Activated CD4-positive, alpha-beta T cell treated with anti-CD3 and anti-CD28 coated beads, Interleukin-2, amount 10 ng/mL, durations not matched to agents 7 days and 5 days (primary cell): ENCODE results near the gene TRPM3. TPM values are rescaled to one million over a fixed set of nuclear protein-coding genes. Genes with fewer than 3 reads are reported as not detected.

Source experiments
- CTCF ChIA-PET: fragments of 350-600 bp; sonication (Branson Sonifier 250); formaldehyde crosslinking; loops from one replicate; lab custom pipeline; 2021; ENCODE audit warnings: antibody characterized with exemption; lab: Charles Lee
- POLR2A ChIA-PET: fragments of 350-600 bp; sonication (Branson Sonifier 250); formaldehyde crosslinking; loops from one replicate; lab custom pipeline; 2021; ENCODE audit warnings: antibody characterized with exemption; lab: Charles Lee
- DNase-seq: peaks from one replicate; pipeline ENCODE4 v3.0.0-alpha.2; 2020
- H3K27ac Mint-ChIP-seq: one replicate; pipeline ENCODE4 v1.8.0; 2021; ENCODE audit warnings: mild to moderate bottlenecking, moderate library complexity, mixed read lengths
- H3K27me3 Mint-ChIP-seq: one replicate; pipeline ENCODE4 v1.8.0; 2021; ENCODE audit warnings: mixed read lengths
- H3K36me3 Mint-ChIP-seq: one replicate; pipeline ENCODE4 v1.8.0; 2021; ENCODE audit warnings: low read depth, mixed read lengths
- H3K4me1 Mint-ChIP-seq: one replicate; pipeline ENCODE4 v1.8.0; 2021; ENCODE audit warnings: mixed read lengths
- H3K4me3 Mint-ChIP-seq: one replicate; pipeline ENCODE4 v1.8.0; 2021; ENCODE audit warnings: mild to moderate bottlenecking, moderate library complexity, mixed read lengths
- H3K9me3 Mint-ChIP-seq: one replicate; pipeline ENCODE4 v1.8.0; 2021; ENCODE audit warnings: mixed read lengths
- total RNA-seq, 2 experiments: library from RNA; stranded (reverse); gene quantifications; one replicate each; pipeline ENCODE4 v1.2.3, GENCODE V29; 2021

Gene TRPM3
- total RNA-seq, 2 experiments from 2014 or later = not detected

DNA sequence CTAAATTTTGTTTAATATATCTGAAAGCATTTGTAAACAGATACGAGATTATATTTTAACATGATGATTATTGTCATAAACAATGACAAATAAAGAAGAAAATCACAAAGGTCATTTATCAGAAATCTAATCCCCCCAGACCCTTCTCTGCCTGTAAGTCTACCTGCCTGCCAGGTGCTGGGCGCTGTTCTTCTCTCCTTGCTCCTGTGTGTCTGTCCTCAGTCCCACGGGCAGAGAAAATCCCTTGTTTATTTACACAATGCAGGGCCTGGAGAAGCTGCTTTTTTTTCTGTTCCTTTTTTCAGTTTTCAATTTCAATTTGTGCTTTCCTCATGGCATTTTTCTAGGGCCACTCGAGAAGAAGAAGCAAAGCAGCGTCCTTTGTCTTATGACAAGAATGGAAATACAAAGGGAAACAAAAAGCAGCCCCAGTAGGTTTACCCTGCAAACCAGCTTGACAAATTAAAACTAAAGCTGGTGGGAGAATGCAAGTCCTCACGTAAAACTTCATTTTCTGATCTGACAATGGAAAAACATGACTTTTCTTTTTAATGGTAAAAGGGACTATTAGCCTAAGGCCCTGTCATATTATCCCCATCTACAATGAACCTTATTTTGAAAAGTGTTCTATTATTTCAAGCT, 424.6 kb downstream of the TRPM3 start:
- POLR2A ChIA-PET = no interaction called here
- Mint-ChIP-seq H3K27me3 (peaks cover under 1% of the 10 kb centered on the region), H3K27ac (no peak overlapping the region), H3K4me3 (no peak overlapping the region), H3K4me1 (no peaks in the 10 kb centered on the region), H3K9me3 (no peaks in the 10 kb centered on the region), H3K36me3 (no peaks in the 10 kb centered on the region)
- no peak for DNase-seq
- CTCF ChIA-PET = interaction anchor here (0.6 kb wide), 1 partner anchor 455 kb away, joined by 3 read pairs; no protein-coding TSS in a partner anchor

DNA sequence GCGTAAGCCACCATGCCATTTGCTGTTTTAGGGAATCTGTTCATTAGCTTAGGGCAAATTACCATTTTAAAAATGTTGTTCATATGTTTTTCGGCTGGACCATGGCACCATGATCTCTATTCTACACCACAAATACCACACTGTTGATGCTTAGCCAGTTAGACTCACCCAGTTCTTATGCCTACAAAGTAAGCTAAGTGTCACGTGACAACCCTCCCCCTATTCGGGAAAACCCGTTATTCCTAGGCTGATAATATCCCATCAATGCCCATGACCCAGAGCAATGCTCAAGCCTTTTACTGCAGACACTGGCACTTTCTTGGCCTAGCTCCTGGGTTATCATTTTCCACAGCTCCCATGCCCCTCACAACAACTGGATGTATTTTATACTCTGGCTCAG, 426.7 kb downstream of the TRPM3 start:
- ChIA-PET POLR2A (no interaction called here), CTCF (no interaction called here)
- Mint-ChIP-seq H3K27ac (no peak overlapping the region), H3K4me1 (no peaks in the 10 kb centered on the region), H3K27me3 (peaks cover 2% of the 10 kb centered on the region), H3K9me3 (no peaks in the 10 kb centered on the region), H3K36me3 (no peaks in the 10 kb centered on the region), H3K4me3 (no peak overlapping the region)
- DNase-seq = no peak

DNA sequence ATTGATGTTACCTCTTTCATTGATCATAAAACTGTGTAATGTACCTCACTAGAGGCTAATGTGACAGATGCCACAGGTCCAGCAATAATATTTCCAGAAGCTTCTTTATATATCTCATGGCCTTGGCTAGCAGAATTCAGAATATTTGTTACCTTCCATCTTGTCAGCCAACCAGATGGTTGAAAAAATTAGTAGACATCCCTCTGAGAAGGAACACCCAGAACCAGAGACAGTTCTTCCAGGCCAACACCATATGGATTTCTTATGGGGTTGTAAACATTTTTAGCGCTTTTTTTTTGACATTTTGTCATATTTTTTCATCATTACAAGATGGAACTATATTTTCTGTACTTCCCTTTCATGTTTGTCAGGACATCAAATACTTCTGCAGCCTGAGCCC, 428.2 kb downstream of the TRPM3 start:
- Mint-ChIP-seq H3K4me1 (no peaks in the 10 kb centered on the region), H3K27me3 (peaks cover 5% of the 10 kb centered on the region), H3K4me3 (no peak overlapping the region), H3K9me3 (no peaks in the 10 kb centered on the region), H3K36me3 (no peaks in the 10 kb centered on the region), H3K27ac (no peak overlapping the region)
- CTCF ChIA-PET = no interaction called here
- DNase-seq = no peak
- POLR2A ChIA-PET = no interaction called here

DNA sequence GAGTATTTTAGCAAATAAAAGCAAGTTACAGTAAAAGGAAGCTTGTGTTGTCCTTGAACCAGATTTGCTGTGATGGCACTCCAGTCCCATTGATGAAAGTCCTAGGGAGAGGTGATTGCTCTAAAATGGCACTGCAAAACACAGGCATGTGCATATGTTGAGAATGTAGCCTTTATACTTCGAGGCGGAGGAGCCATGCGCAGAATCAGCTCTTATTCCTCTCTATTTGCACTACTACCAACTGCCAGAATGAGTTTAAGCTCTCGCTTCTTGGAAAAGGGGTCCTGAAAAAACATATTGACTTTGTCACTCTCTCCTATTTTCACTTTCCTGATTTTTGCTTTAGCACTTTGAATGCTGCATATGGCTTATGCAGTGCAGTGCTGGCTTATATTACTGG, 429.0 kb downstream of the TRPM3 start:
- H3K4me3 Mint-ChIP-seq = no peak overlapping the region
- H3K27ac Mint-ChIP-seq = no peak overlapping the region
- peaks cover 7% of the 10 kb centered on the region for H3K27me3 Mint-ChIP-seq
- H3K4me1 Mint-ChIP-seq = no peaks in the 10 kb centered on the region
- no peak for DNase-seq
- ChIA-PET POLR2A (no interaction called here), CTCF (no interaction called here)
- H3K9me3 Mint-ChIP-seq = no peaks in the 10 kb centered on the region
- H3K36me3 Mint-ChIP-seq = no peaks in the 10 kb centered on the region

DNA sequence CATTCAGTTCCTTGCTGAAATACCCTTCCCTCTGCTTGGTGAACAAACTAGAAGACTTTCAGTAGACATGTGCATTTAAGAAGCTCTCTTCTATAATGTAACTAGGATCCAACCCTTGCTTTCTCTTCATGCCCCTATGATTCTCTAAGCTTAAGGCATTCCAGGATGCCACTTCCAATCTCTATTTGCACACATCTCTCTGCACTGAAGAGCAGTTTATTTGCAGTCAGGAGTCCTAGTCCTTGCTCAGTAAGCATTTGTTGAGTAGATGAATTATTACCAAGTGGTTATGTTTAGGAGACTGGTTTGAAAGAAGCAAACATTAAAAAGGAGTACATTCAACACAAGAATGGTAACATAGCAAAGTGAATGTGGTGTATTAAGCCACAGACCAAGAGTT, 432.7 kb downstream of the TRPM3 start:
- no peaks in the 10 kb centered on the region for H3K4me1 Mint-ChIP-seq
- H3K36me3 Mint-ChIP-seq = no peaks in the 10 kb centered on the region
- POLR2A ChIA-PET = no interaction called here
- CTCF ChIA-PET = no interaction called here
- H3K27ac Mint-ChIP-seq = no peak overlapping the region
- no peaks in the 10 kb centered on the region for H3K9me3 Mint-ChIP-seq
- DNase-seq = no peak
- H3K4me3 Mint-ChIP-seq = no peak overlapping the region
- H3K27me3 Mint-ChIP-seq = peaks cover 9% of the 10 kb centered on the region

DNA sequence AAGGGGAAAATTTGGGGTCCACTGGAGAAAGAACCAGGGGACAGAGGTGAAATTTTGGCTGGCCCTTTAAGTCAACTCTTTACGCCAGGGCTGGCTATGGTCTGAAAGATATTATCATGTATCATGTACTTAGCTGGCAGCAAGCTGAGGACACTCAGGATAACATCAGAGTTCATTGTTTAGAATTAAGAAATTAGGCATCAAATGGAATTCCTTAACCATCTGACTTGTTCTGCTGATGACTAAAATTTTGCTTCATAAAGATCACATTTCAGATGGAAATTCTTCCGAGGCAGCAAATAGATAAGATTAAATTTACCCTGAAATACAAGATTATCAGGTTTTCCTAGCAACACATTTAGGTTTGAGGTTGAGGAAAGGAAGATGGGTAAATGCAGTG, 437.6 kb downstream of the TRPM3 start:
- no peak for DNase-seq
- Mint-ChIP-seq H3K27me3 (peaks cover 8% of the 10 kb centered on the region), H3K4me1 (no peaks in the 10 kb centered on the region), H3K9me3 (no peaks in the 10 kb centered on the region), H3K36me3 (no peaks in the 10 kb centered on the region), H3K27ac (no peak overlapping the region), H3K4me3 (no peak overlapping the region)
- ChIA-PET CTCF (no interaction called here), POLR2A (no interaction called here)

DNA sequence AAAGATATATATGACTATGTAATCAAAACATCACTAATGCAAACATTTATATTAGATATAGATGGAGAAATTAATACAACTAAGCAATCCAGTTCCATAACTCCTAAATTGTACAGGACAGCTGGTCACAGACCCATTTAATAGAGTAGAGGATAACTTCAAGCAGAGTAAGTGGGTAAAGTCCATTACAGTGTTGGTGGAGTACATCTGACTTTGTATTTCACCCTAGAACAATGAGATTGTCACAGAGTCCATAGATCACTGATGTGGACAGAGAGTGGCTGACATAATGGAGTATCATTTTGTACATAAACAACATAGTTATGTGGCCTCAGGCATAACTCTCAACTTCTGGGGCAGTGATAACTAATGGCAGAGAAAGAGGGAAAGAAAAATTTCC, 439.1 kb downstream of the TRPM3 start:
- Mint-ChIP-seq H3K4me1 (no peaks in the 10 kb centered on the region), H3K27ac (no peak overlapping the region)

DNA sequence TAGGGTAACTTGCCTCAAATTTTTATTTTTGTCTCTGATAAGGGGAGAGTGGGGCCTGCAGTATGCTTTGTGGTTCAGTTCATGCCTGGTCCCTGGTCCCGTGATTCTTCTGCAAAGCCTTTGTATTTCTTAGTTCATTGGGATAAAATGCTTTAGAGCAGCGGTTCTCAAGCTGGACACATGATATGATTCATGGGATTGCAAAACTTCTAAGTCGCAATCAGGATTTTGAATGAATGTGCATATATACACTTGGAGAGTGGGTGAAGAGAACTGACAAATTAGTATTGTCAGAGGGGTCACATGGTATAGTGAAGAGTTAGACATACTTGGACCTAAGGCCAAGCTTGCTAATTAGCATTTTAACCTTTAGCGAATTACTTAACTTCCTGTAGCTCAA, 441.6 kb downstream of the TRPM3 start:
- no peaks in the 10 kb centered on the region for H3K4me1 Mint-ChIP-seq
- DNase-seq = no peak
- peaks cover 2% of the 10 kb centered on the region for H3K27me3 Mint-ChIP-seq
- no peak overlapping the region for H3K4me3 Mint-ChIP-seq
- ChIA-PET CTCF (no interaction called here), POLR2A (no interaction called here)
- H3K36me3 Mint-ChIP-seq = no peaks in the 10 kb centered on the region
- no peak overlapping the region for H3K27ac Mint-ChIP-seq
- no peaks in the 10 kb centered on the region for H3K9me3 Mint-ChIP-seq

More for the DNA sequence above, 439.1 kb downstream of the TRPM3 start:
- no peaks in the 10 kb centered on the region for H3K36me3 Mint-ChIP-seq
- DNase-seq = no peak
- no peak overlapping the region for H3K4me3 Mint-ChIP-seq
- CTCF ChIA-PET = interaction anchor here (0.6 kb wide), 1 partner anchor 194 kb away, joined by 3 read pairs; no protein-coding TSS in a partner anchor
- no peaks in the 10 kb centered on the region for H3K9me3 Mint-ChIP-seq
- POLR2A ChIA-PET = no interaction called here
- H3K27me3 Mint-ChIP-seq = peaks cover 4% of the 10 kb centered on the region

DNA sequence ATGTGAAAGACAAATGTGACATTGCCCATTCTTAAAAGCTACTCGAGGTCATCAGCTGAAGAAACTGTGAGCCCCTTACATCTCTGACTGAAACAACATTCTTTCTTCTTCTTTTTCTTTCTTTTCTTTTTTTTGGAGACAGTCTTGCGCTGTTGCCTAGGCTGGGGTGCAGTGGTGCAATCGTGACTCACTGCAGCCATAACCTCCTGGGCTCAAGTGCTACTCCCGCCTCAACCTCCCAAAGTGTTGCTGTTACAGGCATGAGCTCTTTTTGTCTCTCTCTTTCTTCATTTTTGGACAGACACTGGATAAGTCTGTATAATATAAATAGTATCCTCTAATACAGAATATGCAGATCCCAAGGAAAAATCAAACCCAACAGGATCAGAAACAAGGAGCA, 443.3 kb downstream of the TRPM3 start:
- Mint-ChIP-seq H3K27me3 (peaks cover 2% of the 10 kb centered on the region), H3K4me1 (no peaks in the 10 kb centered on the region), H3K4me3 (no peak overlapping the region), H3K36me3 (no peaks in the 10 kb centered on the region), H3K9me3 (no peaks in the 10 kb centered on the region), H3K27ac (no peak overlapping the region)
- CTCF ChIA-PET = no interaction called here
- POLR2A ChIA-PET = no interaction called here
- DNase-seq = no peak

DNA sequence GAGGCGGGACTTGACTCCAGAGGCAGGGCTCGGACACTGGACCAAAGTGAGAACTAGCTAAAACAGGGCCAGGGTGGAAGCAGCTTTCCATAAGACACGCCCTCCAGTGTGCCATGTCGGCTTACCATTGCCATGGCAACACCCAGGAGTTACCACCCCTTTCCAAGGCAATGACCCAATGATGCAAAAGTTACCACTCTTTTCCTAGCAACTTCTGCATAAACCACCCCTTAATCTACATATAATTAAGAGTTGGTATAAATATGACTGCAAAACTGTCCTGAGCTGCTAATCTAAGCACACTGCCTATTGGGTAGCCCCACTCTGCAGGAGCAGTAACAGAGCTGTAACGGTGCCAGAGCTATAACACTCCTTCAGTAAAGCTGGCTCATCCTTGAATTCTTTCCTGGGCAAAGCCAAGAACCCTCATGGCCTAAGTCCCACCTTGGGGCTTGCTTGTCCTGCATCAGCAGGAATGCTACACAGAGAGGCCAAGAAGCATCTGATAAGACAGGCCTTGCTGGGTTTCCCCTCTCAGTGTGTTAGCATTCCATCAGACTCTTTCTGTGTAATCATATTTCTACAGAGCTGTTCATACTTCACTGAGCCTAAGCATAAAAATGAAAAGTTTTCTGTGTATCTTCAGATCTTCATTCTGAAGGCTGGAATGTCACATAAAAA, 444.2 kb downstream of the TRPM3 start:
- ChIA-PET CTCF (interaction anchor here (0.8 kb wide), 1 partner anchor 426 kb away, joined by 4 read pairs; no protein-coding TSS in a partner anchor), POLR2A (no interaction called here)
- Mint-ChIP-seq H3K4me1 (no peaks in the 10 kb centered on the region), H3K9me3 (no peaks in the 10 kb centered on the region), H3K27ac (no peak overlapping the region), H3K36me3 (no peaks in the 10 kb centered on the region), H3K4me3 (no peak overlapping the region), H3K27me3 (peaks cover 3% of the 10 kb centered on the region)
- DNase-seq = no peak

DNA sequence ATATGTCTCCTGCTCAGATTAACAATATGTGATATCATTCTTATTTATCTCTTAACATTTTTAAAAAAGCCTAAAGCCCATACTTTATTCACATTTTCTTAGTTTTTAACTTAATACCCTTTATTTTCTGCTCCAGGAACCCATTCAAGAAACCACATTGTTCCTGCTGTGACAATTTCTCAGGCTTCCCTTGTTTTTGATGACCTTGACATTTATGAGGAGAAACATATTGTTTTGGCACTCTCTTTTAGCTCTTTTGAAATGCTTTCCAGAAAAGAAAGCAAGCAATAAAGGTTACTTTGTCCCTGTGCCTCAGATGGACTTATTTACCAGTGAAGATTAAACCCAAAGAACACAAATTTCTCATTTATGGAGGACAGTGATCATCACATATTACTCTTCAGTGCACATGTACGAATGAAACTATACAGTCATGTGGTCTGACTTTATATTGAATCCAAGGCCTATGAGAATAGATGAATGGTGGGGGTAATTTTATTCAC, 445.5 kb downstream of the TRPM3 start:
- CTCF ChIA-PET = no interaction called here
- H3K9me3 Mint-ChIP-seq = no peaks in the 10 kb centered on the region

DNA sequence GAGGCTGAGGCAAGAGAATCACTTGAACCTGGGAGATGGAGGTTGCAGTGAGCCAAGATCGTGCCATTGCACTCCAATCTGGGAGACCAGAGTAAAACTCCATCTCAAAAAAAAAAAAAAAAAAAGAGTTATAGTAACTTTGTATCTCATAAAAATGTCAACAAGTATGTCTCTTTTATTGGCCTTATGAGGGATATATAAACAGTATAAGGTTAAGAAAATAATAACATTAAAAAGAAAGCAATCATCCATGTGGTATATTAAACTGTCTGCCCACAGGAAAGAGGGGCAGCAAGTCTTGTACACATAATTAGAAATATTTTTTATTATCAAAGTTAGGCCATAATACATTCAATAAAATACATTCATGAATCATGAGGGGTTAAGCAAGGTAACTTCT, 447.6 kb downstream of the TRPM3 start:
- peaks cover 5% of the 10 kb centered on the region for H3K27me3 Mint-ChIP-seq
- no peaks in the 10 kb centered on the region for H3K36me3 Mint-ChIP-seq
- no peak overlapping the region for H3K27ac Mint-ChIP-seq
- H3K9me3 Mint-ChIP-seq = no peaks in the 10 kb centered on the region
- no peak overlapping the region for H3K4me3 Mint-ChIP-seq
- H3K4me1 Mint-ChIP-seq = no peaks in the 10 kb centered on the region
- ChIA-PET CTCF (no interaction called here), POLR2A (no interaction called here)
- no peak for DNase-seq

More for the DNA sequence above, 445.5 kb downstream of the TRPM3 start:
- no peaks in the 10 kb centered on the region for H3K4me1 Mint-ChIP-seq
- no peak overlapping the region for H3K4me3 Mint-ChIP-seq
- no peak for DNase-seq
- H3K27ac Mint-ChIP-seq = no peak overlapping the region
- peaks cover 6% of the 10 kb centered on the region for H3K27me3 Mint-ChIP-seq
- H3K36me3 Mint-ChIP-seq = no peaks in the 10 kb centered on the region
- POLR2A ChIA-PET = no interaction called here

DNA sequence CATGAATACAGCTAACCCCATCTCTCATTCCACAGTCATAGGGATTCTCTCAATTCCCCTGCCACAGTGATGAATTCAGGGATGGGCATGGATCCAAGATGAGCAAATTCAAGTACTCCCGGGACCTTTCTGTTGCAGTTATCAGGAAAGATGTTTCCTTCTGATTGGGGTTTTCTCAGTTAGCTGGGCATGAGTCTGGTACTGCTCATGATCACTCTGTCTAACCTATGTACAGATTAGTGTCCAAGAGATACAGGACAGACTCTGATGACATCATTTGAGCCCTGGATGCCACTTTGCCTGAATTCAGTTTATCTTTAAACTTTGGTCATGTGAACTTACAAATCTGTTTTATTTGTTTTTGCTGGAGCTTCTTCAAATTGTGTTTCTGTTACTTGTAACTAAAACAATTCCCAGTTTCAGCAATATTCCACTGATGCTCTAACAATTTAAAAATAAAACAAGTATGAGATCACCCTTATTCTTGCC, 449.2 kb downstream of the TRPM3 start:
- no peak for DNase-seq
- Mint-ChIP-seq H3K9me3 (no peaks in the 10 kb centered on the region), H3K36me3 (no peaks in the 10 kb centered on the region), H3K4me1 (no peaks in the 10 kb centered on the region), H3K27me3 (peaks cover 5% of the 10 kb centered on the region), H3K27ac (no peak overlapping the region), H3K4me3 (no peak overlapping the region)
- ChIA-PET POLR2A (no interaction called here), CTCF (no interaction called here)
